H9 (cell line): ENCODE data around the gene COA4. TPM values are rescaled to one million over a fixed set of nuclear protein-coding genes. Genes with fewer than 3 reads are reported as not detected.

Experiments
- DNase-seq: peaks from one replicate; pipeline ENCODE4 v3.0.0-alpha.2; 2017
- H2AFZ ChIP-seq: one replicate; pipeline ENCODE4 v1.6.1; 2013; ENCODE audit warnings: mild to moderate bottlenecking, low read length, control low read depth, moderate library complexity
- H2AK5ac ChIP-seq: 2 replicates; pipeline ENCODE4 v1.6.1; 2013; ENCODE audit warnings: low read length, control low read depth, mixed read lengths; ENCODE audit not compliant: insufficient read length
- H2BK120ac ChIP-seq: one replicate; pipeline ENCODE4 v1.6.1; 2013; ENCODE audit warnings: low read depth, mild to moderate bottlenecking, low read length, control low read depth, inconsistent platforms; ENCODE audit not compliant: poor library complexity, severe bottlenecking
- H2BK12ac ChIP-seq: 2 replicates; pipeline ENCODE4 v1.6.1; 2013; ENCODE audit warnings: low read length, control low read depth, mixed read lengths, low read depth; ENCODE audit not compliant: insufficient read length
- H2BK15ac ChIP-seq: 2 replicates; pipeline ENCODE4 v1.6.1; 2013; ENCODE audit warnings: low read depth, low read length, control low read depth
- H2BK20ac ChIP-seq: one replicate; pipeline ENCODE4 v1.6.1; 2013; ENCODE audit warnings: low read depth, mild to moderate bottlenecking, low read length, control low read depth, inconsistent platforms; ENCODE audit not compliant: poor library complexity, severe bottlenecking
- H2BK5ac ChIP-seq: 2 replicates; pipeline ENCODE4 v1.6.1; 2013; ENCODE audit warnings: low read length, control low read depth, mixed read lengths; ENCODE audit not compliant: insufficient read length
- H3K14ac ChIP-seq: 2 replicates; pipeline ENCODE4 v1.6.1; 2013; ENCODE audit warnings: low read length, control low read depth; ENCODE audit not compliant: insufficient read depth
- H3K18ac ChIP-seq: 2 replicates; pipeline ENCODE4 v1.6.1; 2013; ENCODE audit warnings: low read depth, mild to moderate bottlenecking, mixed read lengths, low read length, control low read depth; ENCODE audit not compliant: insufficient read length
- H3K23ac ChIP-seq: 2 replicates; pipeline ENCODE4 v1.6.1; 2013; ENCODE audit warnings: low read length, control low read depth, mixed read lengths, low read depth; ENCODE audit not compliant: insufficient read length
- H3K23me2 ChIP-seq: 2 replicates; pipeline ENCODE4 v1.6.1; 2013; ENCODE audit warnings: low read depth, mild to moderate bottlenecking, mixed read lengths, low read length, control low read depth; ENCODE audit not compliant: insufficient read length, poor library complexity, severe bottlenecking
- H3K27ac ChIP-seq: 2 replicates; pipeline ENCODE4 v1.5.1; 2013; ENCODE audit warnings: low read length, control low read depth, mixed read lengths, low read depth; ENCODE audit not compliant: insufficient read length
- H3K27me3 ChIP-seq: 2 replicates; pipeline ENCODE4 v1.6.1; 2013; ENCODE audit warnings: low read length, control low read depth, inconsistent platforms; ENCODE audit not compliant: insufficient read depth
- H3K4ac ChIP-seq: 2 replicates; pipeline ENCODE4 v1.6.1; 2013; ENCODE audit warnings: low read depth, mild to moderate bottlenecking, control low read depth, inconsistent platforms, low read length, moderate library complexity
- H3K4me1 ChIP-seq: 2 replicates; pipeline ENCODE4 v1.6.1; 2013; ENCODE audit warnings: low read length, control low read depth, inconsistent platforms; ENCODE audit not compliant: insufficient read depth
- H3K4me2 ChIP-seq: 2 replicates; pipeline ENCODE4 v1.6.1; 2013; ENCODE audit warnings: low read length, control low read depth, mixed read lengths; ENCODE audit not compliant: insufficient read length, insufficient read depth
- H3K56ac ChIP-seq: 2 replicates; pipeline ENCODE4 v1.6.1; 2013; ENCODE audit warnings: low read depth, mild to moderate bottlenecking, mixed read lengths, low read length, control low read depth; ENCODE audit not compliant: insufficient read length
- H3K79me1 ChIP-seq: 2 replicates; pipeline ENCODE4 v1.6.1; 2013; ENCODE audit warnings: low read depth, mild to moderate bottlenecking, moderate library complexity, low read length, control low read depth, inconsistent platforms; ENCODE audit not compliant: insufficient read depth, poor library complexity, severe bottlenecking
- H3K79me2 ChIP-seq: 2 replicates; pipeline ENCODE4 v1.6.1; 2013; ENCODE audit warnings: low read length, control low read depth, inconsistent platforms; ENCODE audit not compliant: insufficient read depth
- H3K9ac ChIP-seq: 2 replicates; pipeline ENCODE4 v1.6.1; 2013; ENCODE audit warnings: low read length, control low read depth, mixed read lengths; ENCODE audit not compliant: insufficient read length; ENCODE audit errors: extremely low read depth
- H3K9me3 ChIP-seq: one replicate; pipeline ENCODE4 v1.6.1; 2013; ENCODE audit warnings: low read depth, low read length, inconsistent platforms; ENCODE audit not compliant: control insufficient read depth
- H3T11ph ChIP-seq: one replicate; pipeline ENCODE4 v1.6.1; 2013; ENCODE audit warnings: mild to moderate bottlenecking, low read length, control low read depth, inconsistent platforms
- H4K20me1 ChIP-seq: one replicate; pipeline ENCODE4 v1.6.1; 2013; ENCODE audit not compliant: control insufficient read depth, insufficient read length, insufficient read depth
- H4K5ac ChIP-seq: 2 replicates; pipeline ENCODE4 v1.6.1; 2013; ENCODE audit warnings: low read depth, mild to moderate bottlenecking, mixed read lengths, low read length, control low read depth; ENCODE audit not compliant: insufficient read length
- H4K8ac ChIP-seq: replicated peaks from 2 replicates; pipeline ENCODE4 v1.6.1; 2013; ENCODE audit warnings: low read length, control low read depth, mixed read lengths, low read depth; ENCODE audit not compliant: insufficient read length
- H4K91ac ChIP-seq: 2 replicates; pipeline ENCODE4 v1.6.1; 2013; ENCODE audit warnings: low read depth, mild to moderate bottlenecking, moderate library complexity, mixed read lengths, low read length, control low read depth; ENCODE audit not compliant: insufficient read length
- H3K27ac Mint-ChIP-seq, 3 experiments: 2 replicates in 2 of 3; 3 replicates in 1 of 3; pipeline ENCODE4 v1.8.0; 2020 to 2021; ENCODE audit warnings: mixed read lengths in 3 of 3, mild to moderate bottlenecking in 1 of 3, moderate library complexity in 1 of 3
- H3K27me3 Mint-ChIP-seq: 2 replicates; pipeline ENCODE4 v1.8.0; 2021; ENCODE audit warnings: low read depth, mild to moderate bottlenecking, moderate library complexity, mixed read lengths
- H3K36me3 Mint-ChIP-seq, 3 experiments: 2 replicates in 2 of 3; 3 replicates in 1 of 3; pipeline ENCODE4 v1.8.0; 2020 to 2021; ENCODE audit warnings: low read depth in 3 of 3, mixed read lengths in 3 of 3; ENCODE audit not compliant: insufficient read depth in 1 of 3
- H3K4me1 Mint-ChIP-seq, 2 experiments: 2 replicates each; pipeline ENCODE4 v1.8.0; 2020; ENCODE audit warnings: mixed read lengths in 2 of 2
- H3K4me3 Mint-ChIP-seq, 2 experiments: 2 replicates in 1 of 2; 3 replicates in 1 of 2; pipeline ENCODE4 v1.8.0; 2020 to 2021; ENCODE audit warnings: mild to moderate bottlenecking in 2 of 2, mixed read lengths in 2 of 2, moderate library complexity in 1 of 2
- H3K9me3 Mint-ChIP-seq, 2 experiments: 2 replicates in 1 of 2; 3 replicates in 1 of 2; pipeline ENCODE4 v1.8.0; 2020; ENCODE audit warnings: mild to moderate bottlenecking in 2 of 2, mixed read lengths in 2 of 2, moderate library complexity in 1 of 2
- WGBS: extraction: QIAGEN DNeasy Blood & Tissue Kit; methylation state at CpG from one replicate; pipeline ENCODE4 v1.1.7; 2013; ENCODE audit warnings: missing lambda C conversion rate, low lambda C conversion rate, mixed read lengths; ENCODE audit not compliant: insufficient read length; ENCODE audit errors: extremely low coverage; 5-methylcytosine and 5-hydroxymethylcytosine counted together
- total RNA-seq: library from RNA; stranded (reverse); gene quantifications from 2 replicates; pipeline ENCODE4 v1.2.1, GENCODE V29; 2021
- TF ChIP-seq, protein P1 (sequence below): fragments of 200-600 bp; sonication (generic); conservative IDR thresholded peaks from 3 replicates; pipeline ENCODE4 v1.8.0; 2021; ENCODE audit warnings: antibody characterized with exemption, mild to moderate bottlenecking

Gene COA4
- total RNA-seq, 1 experiment from 2014 or later, result 116 TPM

DNA sequence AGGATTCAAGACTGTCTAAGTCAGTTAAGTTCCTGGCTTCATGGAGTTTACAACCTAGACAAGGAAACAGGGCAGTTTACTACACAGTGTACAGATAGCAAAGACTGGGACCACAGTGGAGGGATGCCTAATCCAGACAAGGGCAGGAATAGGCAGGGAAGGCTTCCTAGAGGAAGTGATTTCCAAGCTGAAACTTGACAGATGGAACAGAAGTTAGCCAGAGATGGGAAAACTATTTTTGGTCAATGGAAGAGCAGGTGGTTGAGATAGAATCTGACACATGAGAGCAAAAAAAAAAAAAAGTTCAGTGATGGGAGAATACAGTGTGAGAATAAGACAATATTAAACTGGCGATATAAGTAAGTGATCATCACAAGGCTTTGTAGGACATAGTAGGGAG is 1.3 kb downstream of the COA4 start:
- H3K27ac ChIP-seq, result peak overlapping the region; percentile 76
- H4K20me1 ChIP-seq, result no peaks in the 10 kb centered on the region
- no peak overlapping the region for H2BK12ac ChIP-seq
- peak overlapping the region; percentile 86 to 98 for H3K4me3 Mint-ChIP-seq
- H2BK120ac ChIP-seq, result no peak overlapping the region
- no peak overlapping the region for H3T11ph ChIP-seq
- no peaks in the 10 kb centered on the region; the same call in 1 of the 2 replicates for H3K27me3 Mint-ChIP-seq
- H3K27ac Mint-ChIP-seq, result peak overlapping the region; percentile 48 to 100 (median 99); a peak in 5 of 7 replicates
- peak overlapping the region; percentile 41 for H3K56ac ChIP-seq
- H2AFZ ChIP-seq, result no peak overlapping the region
- no peak overlapping the region for H2BK20ac ChIP-seq
- peak overlapping the region; percentile 99 for H3K4me2 ChIP-seq
- H2AK5ac ChIP-seq, result no peak overlapping the region
- no peak overlapping the region for H3K4ac ChIP-seq
- H3K23ac ChIP-seq, result no peak overlapping the region
- no peaks in the 10 kb centered on the region; a peak in 1 of 5 replicates for H3K9me3 Mint-ChIP-seq
- no peaks in the 10 kb centered on the region for H3K27me3 ChIP-seq
- no peak overlapping the region for H2BK15ac ChIP-seq
- peak overlapping the region; percentile 58 for H2BK5ac ChIP-seq
- peaks cover 19 to 23% of the 10 kb centered on the region in 2 experiments for H3K4me1 Mint-ChIP-seq
- no CpG with 5 or more reads among the region's 1 CpG for WGBS
- H3K79me2 ChIP-seq, result peaks cover 9% of the 10 kb centered on the region; the same call in 1 of the 2 replicates
- peaks cover 12% of the 10 kb centered on the region for H3K79me1 ChIP-seq
- H3K18ac ChIP-seq, result peak overlapping the region; percentile 72
- TF ChIP-seq, protein P1, sequence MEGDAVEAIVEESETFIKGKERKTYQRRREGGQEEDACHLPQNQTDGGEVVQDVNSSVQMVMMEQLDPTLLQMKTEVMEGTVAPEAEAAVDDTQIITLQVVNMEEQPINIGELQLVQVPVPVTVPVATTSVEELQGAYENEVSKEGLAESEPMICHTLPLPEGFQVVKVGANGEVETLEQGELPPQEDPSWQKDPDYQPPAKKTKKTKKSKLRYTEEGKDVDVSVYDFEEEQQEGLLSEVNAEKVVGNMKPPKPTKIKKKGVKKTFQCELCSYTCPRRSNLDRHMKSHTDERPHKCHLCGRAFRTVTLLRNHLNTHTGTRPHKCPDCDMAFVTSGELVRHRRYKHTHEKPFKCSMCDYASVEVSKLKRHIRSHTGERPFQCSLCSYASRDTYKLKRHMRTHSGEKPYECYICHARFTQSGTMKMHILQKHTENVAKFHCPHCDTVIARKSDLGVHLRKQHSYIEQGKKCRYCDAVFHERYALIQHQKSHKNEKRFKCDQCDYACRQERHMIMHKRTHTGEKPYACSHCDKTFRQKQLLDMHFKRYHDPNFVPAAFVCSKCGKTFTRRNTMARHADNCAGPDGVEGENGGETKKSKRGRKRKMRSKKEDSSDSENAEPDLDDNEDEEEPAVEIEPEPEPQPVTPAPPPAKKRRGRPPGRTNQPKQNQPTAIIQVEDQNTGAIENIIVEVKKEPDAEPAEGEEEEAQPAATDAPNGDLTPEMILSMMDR, result no peak
- H3K23me2 ChIP-seq, result peaks cover 11% of the 10 kb centered on the region
- H4K8ac ChIP-seq, result no peak overlapping the region
- 0 out of 2 replicates have a peak, but pooled peaks cover 3% of the 10 kb centered on the region for H3K4me1 ChIP-seq
- peak overlapping the region; percentile 61; the same call in 1 of the 2 replicates for H3K14ac ChIP-seq
- peak overlapping the region; percentile 37 for H4K5ac ChIP-seq
- H3K9ac ChIP-seq, result peak overlapping the region; percentile 93
- no peak overlapping the region for H4K91ac ChIP-seq
- H3K9me3 ChIP-seq, result no peaks in the 10 kb centered on the region
- DNase-seq, result no peak
- H3K36me3 Mint-ChIP-seq, result peaks cover 21 to 60% (median 51%) of the 10 kb centered on the region in 3 experiments; a peak in 6 of 7 replicates
